Cardiac fibroblast (primary cell): ENCODE data around the gene TMEM161A.

Source experiments
- DNase-seq, 2 donors: peaks; one replicate each; pipeline versions ENCODE4 v3.0.0 to v3.0.0-alpha.2; 2010; ENCODE audit warnings: low read depth in 2 of 2
- H3K4me3 ChIP-seq, 2 donors: replicated peaks in 1 of 2; 1 replicate in 1 of 2; 2 replicates in 1 of 2; pipeline ENCODE4 v1.5.1; 2011; ENCODE audit warnings: low read depth in 2 of 2, low read length in 2 of 2, mild to moderate bottlenecking in 2 of 2, moderate library complexity in 1 of 2
- TF ChIP-seq, protein P1 (sequence below): IDR thresholded peaks from one replicate; pipeline ENCODE4 v1.5.1; 2011; ENCODE audit warnings: low read depth, mild to moderate bottlenecking, low read length, inconsistent platforms

TMEM161A gene

DNA sequence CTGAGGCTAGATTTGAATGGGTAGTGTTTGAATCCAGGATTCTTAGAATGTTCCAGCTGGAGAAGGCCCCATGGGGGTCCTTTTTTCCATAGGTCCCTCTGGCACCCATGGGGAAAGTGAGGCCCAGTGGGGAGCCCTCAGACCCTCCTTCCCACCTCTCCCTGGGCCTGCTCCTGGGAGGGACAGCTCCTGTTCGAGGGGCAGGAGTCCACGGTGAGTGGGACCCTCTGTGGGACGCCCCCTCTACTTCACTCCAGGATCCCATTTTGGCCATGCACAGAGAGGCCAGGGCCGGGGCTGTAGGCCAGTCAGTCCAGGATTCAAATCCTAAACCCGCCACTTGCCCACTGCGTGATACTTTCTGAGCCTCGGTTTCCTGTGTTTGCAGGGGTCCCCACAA, 24.2 kb upstream of the TMEM161A start:
- no peak overlapping the region for H3K4me3 ChIP-seq
- TF ChIP-seq, protein P1, sequence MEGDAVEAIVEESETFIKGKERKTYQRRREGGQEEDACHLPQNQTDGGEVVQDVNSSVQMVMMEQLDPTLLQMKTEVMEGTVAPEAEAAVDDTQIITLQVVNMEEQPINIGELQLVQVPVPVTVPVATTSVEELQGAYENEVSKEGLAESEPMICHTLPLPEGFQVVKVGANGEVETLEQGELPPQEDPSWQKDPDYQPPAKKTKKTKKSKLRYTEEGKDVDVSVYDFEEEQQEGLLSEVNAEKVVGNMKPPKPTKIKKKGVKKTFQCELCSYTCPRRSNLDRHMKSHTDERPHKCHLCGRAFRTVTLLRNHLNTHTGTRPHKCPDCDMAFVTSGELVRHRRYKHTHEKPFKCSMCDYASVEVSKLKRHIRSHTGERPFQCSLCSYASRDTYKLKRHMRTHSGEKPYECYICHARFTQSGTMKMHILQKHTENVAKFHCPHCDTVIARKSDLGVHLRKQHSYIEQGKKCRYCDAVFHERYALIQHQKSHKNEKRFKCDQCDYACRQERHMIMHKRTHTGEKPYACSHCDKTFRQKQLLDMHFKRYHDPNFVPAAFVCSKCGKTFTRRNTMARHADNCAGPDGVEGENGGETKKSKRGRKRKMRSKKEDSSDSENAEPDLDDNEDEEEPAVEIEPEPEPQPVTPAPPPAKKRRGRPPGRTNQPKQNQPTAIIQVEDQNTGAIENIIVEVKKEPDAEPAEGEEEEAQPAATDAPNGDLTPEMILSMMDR = no peak
- no peak for DNase-seq

DNA sequence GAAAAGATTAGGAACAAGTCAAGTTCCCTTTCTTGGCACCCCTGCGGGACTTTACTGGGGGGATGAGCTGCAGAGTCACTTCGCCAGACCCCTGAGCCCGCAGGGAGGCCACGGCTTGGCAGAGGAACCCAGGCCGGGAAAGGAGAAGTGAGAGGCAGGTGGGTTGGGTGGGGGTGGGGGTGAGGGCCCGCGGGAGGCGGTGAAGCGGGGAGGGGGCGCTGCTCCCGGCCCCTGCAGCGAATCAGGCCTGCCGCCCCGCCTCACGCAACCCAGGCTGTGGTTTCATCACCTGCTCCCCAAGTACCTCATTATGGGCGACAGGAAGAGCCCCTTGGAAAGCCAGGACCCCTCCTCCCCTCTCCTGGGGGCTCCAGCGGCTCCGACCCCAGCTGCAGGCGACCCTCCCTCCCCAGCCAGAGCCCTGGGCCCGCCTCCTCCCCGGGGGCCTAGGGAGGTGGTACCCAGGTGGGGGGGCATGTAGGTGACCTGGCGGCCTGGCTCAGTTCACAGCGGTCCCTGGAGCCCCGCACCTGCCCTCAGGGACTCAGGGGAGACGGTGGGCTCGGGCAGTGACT, 22.3 kb upstream of the TMEM161A start:
- TF ChIP-seq, protein P1 = no peak
- no peak overlapping the region for H3K4me3 ChIP-seq
- DNase-seq = no peak

DNA sequence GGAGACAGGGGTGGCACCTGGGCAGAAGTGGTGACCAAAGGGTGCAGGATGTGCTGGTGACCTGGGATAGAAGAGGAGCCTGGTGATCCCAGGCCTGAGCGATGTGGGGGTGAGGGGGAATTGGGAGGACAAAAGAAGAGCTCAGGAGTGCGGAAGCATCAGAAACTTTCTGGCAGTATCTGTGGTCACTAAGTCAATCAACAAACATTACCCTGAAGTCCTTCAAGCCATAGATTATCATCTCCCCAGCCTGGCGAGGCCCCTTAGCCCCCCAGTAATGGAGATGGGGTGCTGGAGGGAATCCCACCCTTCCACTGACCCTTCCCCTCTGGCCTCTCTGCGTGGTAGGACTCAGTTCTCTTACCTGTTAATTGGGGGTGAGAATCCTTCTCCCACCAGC, 21.3 kb upstream of the TMEM161A start:
- TF ChIP-seq, protein P1 = no peak
- no peak overlapping the region for H3K4me3 ChIP-seq
- DNase-seq = no peak

DNA sequence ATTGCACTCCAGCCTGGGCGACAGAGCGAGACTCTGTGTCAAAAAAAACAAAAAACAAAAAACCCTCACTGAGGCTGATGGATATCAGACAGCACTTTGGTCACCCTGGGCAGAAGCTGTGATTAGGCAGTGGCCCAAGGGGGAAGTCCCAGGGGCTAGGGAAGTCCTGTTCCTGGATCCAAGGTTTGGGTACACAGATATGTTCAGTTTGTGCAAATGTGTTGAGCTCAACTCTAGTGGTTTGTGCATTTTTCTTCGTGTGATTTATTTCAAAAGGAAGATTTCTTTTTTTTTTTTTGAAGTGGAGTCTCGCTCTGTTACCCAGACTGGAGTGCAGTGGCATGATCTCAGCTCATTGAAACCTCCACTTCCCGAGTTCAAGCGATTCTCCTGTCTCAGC, 19.5 kb upstream of the TMEM161A start:
- TF ChIP-seq, protein P1 = no peak
- no peak overlapping the region for H3K4me3 ChIP-seq
- no peak for DNase-seq

DNA sequence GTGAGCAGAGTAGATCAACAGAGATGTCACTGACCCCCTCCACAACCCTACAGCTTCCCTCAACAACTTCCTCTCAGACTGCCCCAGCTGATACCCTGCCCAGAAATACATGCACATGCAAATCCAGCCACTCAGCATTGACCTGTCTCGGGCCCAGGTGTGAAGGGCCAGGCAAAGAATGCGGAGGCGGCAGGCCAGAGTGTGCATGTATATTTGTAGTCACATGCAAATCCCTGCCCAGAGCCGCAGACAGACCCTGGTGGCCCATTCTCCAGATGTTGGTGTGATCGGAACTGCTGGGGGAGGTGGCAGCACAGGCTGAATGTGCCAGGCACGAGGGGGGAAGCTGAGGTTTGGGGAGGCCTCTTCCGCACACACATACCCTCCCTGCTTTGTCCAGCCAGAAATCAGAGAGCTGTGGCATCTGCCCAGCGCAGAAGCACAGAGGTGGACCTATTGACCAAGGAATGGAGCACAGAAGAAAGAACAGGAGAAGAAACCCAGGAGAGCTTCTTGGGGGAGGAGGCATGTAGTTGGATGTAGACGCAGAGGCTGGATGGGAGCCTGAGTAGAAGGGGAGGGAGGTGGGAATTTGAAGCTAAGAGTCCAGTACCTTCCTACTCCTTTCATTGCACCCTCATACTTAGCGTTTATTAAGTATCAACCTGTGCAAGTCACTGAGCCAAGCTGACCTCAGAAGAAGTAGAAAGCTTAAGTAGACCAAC, 17.4 kb upstream of the TMEM161A start:
- no peak overlapping the region for H3K4me3 ChIP-seq
- DNase-seq = no peak
- TF ChIP-seq, protein P1 = no peak

DNA sequence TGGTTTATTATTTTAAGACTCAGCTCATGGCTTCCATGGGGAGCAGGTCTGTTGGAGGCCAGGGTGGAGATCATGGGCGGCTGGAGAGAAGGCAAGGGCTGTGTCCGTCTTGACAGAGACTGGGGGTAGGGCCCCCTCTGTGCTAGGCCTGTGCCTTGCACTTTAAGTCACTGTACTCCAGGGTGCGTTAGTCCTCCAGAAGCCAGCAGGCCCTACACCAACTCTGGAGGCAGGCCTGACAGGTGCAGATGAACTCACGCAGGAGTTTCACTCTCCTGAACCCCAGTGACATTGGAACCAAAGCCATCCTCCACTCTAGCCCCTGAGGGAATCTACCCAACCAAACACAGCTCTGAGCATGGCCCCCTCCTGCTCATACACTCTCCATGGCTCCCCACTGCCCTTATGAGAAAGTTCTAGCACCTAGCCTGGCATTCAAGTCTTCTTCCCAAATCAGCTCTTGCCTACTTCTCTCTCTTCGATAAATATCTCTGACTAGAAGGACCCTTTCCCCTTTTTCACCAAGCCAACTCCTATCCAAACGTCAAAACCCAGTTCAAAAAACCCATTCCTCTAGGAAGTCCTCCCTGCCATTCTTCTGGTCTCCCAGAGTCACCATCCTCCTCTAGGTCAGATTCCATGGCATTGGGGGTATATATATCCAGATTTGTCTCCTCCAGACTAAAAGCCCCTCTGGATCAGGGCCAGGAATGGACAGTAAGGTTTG, 16.7 kb upstream of the TMEM161A start:
- H3K4me3 ChIP-seq = no peak overlapping the region
- TF ChIP-seq, protein P1 = no peak
- DNase-seq = no peak
